H1 (cell line): ENCODE results near the gene TMEM140. TPM values are rescaled to one million over a fixed set of nuclear protein-coding genes. Genes with fewer than 3 reads are reported as not detected.

Source experiments
- polyA plus RNA-seq, 7 experiments: library from polyadenylated mRNA; depleted of rRNA in 3 of 7; stranded (reverse) in 5 of 7; unstranded in 2 of 7; fragments of >200 nt in 5 of 7; fragments of 200-250 nt in 2 of 7; gene quantifications; 1 replicate in 5 of 7; 2 replicates in 1 of 7; 4 replicates in 1 of 7; pipeline versions ENCODE4 v1.2.1 to v1.2.3, GENCODE V29; 2011 to 2013; ENCODE audit warnings: missing spikeins in 2 of 7, mixed read lengths in 2 of 7
- total RNA-seq: library from RNA; stranded (reverse); fragmentation: NEBNext Ultra II Directional; extraction: Animal tissue kit (Norgen Biotek cat#: 25700); gene quantifications from 2 replicates; pipeline ENCODE4 v1.2.1, GENCODE V29; 2021
- TF ChIP-seq, protein P1 (sequence below): fragments of 300-600 bp; sonication (generic); IDR thresholded peaks from 2 replicates; pipeline ENCODE4 v1.7.1; 2012; ENCODE audit warnings: low read length, moderate library complexity, mild to moderate bottlenecking, inconsistent platforms; ENCODE audit not compliant: insufficient replicate concordance

Gene TMEM140
- total and polyA plus RNA-seq, 2 of the 8 experiments (the other 6 are each of a cell fraction or from before 2014, with no cell fraction given) = not detected

DNA sequence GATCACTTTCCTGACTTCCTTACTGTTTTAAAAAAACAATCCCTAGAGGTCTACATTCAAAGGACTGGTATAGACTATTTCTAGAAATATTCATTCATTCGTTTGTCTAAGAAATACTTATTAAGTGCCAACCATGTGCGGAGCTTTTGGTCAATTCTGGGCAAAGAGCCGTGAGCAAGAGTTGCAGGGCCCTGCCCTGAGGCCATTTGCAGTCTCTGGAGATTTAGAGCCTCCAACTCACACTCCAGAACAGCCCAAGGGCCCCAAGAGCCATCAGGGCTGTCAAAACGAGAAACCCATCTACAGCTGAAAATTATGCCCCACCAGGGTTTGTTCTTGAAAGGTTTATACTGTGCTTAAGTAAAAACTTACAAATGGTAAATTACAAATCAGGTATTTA lies 47.3 kb downstream of the TMEM140 start (continued):
- TF ChIP-seq, protein P1, sequence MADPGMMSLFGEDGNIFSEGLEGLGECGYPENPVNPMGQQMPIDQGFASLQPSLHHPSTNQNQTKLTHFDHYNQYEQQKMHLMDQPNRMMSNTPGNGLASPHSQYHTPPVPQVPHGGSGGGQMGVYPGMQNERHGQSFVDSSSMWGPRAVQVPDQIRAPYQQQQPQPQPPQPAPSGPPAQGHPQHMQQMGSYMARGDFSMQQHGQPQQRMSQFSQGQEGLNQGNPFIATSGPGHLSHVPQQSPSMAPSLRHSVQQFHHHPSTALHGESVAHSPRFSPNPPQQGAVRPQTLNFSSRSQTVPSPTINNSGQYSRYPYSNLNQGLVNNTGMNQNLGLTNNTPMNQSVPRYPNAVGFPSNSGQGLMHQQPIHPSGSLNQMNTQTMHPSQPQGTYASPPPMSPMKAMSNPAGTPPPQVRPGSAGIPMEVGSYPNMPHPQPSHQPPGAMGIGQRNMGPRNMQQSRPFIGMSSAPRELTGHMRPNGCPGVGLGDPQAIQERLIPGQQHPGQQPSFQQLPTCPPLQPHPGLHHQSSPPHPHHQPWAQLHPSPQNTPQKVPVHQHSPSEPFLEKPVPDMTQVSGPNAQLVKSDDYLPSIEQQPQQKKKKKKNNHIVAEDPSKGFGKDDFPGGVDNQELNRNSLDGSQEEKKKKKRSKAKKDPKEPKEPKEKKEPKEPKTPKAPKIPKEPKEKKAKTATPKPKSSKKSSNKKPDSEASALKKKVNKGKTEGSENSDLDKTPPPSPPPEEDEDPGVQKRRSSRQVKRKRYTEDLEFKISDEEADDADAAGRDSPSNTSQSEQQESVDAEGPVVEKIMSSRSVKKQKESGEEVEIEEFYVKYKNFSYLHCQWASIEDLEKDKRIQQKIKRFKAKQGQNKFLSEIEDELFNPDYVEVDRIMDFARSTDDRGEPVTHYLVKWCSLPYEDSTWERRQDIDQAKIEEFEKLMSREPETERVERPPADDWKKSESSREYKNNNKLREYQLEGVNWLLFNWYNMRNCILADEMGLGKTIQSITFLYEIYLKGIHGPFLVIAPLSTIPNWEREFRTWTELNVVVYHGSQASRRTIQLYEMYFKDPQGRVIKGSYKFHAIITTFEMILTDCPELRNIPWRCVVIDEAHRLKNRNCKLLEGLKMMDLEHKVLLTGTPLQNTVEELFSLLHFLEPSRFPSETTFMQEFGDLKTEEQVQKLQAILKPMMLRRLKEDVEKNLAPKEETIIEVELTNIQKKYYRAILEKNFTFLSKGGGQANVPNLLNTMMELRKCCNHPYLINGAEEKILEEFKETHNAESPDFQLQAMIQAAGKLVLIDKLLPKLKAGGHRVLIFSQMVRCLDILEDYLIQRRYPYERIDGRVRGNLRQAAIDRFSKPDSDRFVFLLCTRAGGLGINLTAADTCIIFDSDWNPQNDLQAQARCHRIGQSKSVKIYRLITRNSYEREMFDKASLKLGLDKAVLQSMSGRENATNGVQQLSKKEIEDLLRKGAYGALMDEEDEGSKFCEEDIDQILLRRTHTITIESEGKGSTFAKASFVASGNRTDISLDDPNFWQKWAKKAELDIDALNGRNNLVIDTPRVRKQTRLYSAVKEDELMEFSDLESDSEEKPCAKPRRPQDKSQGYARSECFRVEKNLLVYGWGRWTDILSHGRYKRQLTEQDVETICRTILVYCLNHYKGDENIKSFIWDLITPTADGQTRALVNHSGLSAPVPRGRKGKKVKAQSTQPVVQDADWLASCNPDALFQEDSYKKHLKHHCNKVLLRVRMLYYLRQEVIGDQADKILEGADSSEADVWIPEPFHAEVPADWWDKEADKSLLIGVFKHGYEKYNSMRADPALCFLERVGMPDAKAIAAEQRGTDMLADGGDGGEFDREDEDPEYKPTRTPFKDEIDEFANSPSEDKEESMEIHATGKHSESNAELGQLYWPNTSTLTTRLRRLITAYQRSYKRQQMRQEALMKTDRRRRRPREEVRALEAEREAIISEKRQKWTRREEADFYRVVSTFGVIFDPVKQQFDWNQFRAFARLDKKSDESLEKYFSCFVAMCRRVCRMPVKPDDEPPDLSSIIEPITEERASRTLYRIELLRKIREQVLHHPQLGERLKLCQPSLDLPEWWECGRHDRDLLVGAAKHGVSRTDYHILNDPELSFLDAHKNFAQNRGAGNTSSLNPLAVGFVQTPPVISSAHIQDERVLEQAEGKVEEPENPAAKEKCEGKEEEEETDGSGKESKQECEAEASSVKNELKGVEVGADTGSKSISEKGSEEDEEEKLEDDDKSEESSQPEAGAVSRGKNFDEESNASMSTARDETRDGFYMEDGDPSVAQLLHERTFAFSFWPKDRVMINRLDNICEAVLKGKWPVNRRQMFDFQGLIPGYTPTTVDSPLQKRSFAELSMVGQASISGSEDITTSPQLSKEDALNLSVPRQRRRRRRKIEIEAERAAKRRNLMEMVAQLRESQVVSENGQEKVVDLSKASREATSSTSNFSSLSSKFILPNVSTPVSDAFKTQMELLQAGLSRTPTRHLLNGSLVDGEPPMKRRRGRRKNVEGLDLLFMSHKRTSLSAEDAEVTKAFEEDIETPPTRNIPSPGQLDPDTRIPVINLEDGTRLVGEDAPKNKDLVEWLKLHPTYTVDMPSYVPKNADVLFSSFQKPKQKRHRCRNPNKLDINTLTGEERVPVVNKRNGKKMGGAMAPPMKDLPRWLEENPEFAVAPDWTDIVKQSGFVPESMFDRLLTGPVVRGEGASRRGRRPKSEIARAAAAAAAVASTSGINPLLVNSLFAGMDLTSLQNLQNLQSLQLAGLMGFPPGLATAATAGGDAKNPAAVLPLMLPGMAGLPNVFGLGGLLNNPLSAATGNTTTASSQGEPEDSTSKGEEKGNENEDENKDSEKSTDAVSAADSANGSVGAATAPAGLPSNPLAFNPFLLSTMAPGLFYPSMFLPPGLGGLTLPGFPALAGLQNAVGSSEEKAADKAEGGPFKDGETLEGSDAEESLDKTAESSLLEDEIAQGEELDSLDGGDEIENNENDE = no peak
